ENCODE measurements around the gene KRTAP9-6. TPM values are rescaled to one million over a fixed set of nuclear protein-coding genes. Genes with fewer than 3 reads are reported as not detected.

Gene KRTAP9-6

GRCh38 chr17:41315204-41315794 is 50.1 kb downstream of the KRTAP9-6 start, which contains the start of gene KRTAP17-1:
Gene KRTAP17-1, minus strand, starts transcription at chr17:41315710. Its CDS starts 60 bp downstream, at chr17:41315650.
- H2BK15ac ChIP-seq (replicated peaks; ENCODE audit: low read depth) = no peak within 1 kb of the TSS
- H3K4ac ChIP-seq (ENCODE audit: low read depth, low read length) = no peak within 1 kb of the TSS
- no peaks in the 10 kb centered on the region for H3K4me1 ChIP-seq (ENCODE audit: control insufficient read depth, low read depth, low read length)
- H4K8ac ChIP-seq (ENCODE audit: low read depth, low read length) = no peak within 1 kb of the TSS
- no peak within 1 kb of the TSS for H3K23ac ChIP-seq (ENCODE audit: low read length)
- DNase-seq = no peak
- H3K79me2 ChIP-seq (ENCODE audit: control insufficient read depth, insufficient read depth, low read length) = no peaks in the 10 kb centered on the region
- H4K5ac ChIP-seq (ENCODE audit: low read length) = no peak within 1 kb of the TSS
- no peak within 1 kb of the TSS for H3K27ac ChIP-seq (ENCODE audit: low read depth, low read length)
- no peaks in the 10 kb centered on the region for H3K36me3 ChIP-seq (ENCODE audit: control insufficient read depth, insufficient read depth, low read length)
- H2BK120ac ChIP-seq (ENCODE audit: low read depth, low read length) = no peak within 1 kb of the TSS
- H3K27me3 ChIP-seq (ENCODE audit: insufficient read depth, low read length, poor library complexity) = no peaks in the 10 kb centered on the region
- H2AK5ac ChIP-seq (ENCODE audit: low read length) = no peak within 1 kb of the TSS
- H3K18ac ChIP-seq (ENCODE audit: low read length) = no peak within 1 kb of the TSS
- no peak within 1 kb of the TSS for H3K4me3 ChIP-seq (ENCODE audit: low read length)
- no CpG with 5 or more reads among the region's 24 CpGs for WGBS (ENCODE audit: extremely low coverage, insufficient coverage, low lambda C conversion rate)
- no peak within 1 kb of the TSS for H2BK5ac ChIP-seq (ENCODE audit: low read length)
- no peak within 1 kb of the TSS for H3K56ac ChIP-seq (ENCODE audit: low read length)
- H3K79me1 ChIP-seq (ENCODE audit: low read length) = no peaks in the 10 kb centered on the region
- no peak within 1 kb of the TSS for H3K4me2 ChIP-seq (ENCODE audit: low read length)
- H3K9ac ChIP-seq (ENCODE audit: low read length) = no peak within 1 kb of the TSS

Small RNAs within 50 kb of the gene (small RNA-seq; reads per million reads assigned to genes)
- not detected for gene KRTAP9-10P (ENCODE audit: insufficient read depth)

Measured in mesendoderm (in vitro differentiated cells).